Endothelial cell of umbilical vein (primary cell): ENCODE data around the gene APP. TPM values are rescaled to one million over a fixed set of nuclear protein-coding genes. Genes with fewer than 3 reads are reported as not detected.

Experiments
- BruUV-seq: library from RNA; stranded (reverse); fragments of 400-500 nt; replicated peaks from 2 replicates; lab custom pipeline; 2021; lab: Mats Ljungman, UMichigan
- CTCF ChIA-PET: fragments of 300-600, 350-600 bp; sonication (Branson Sonifier 250); formaldehyde crosslinking; loops from one replicate; lab custom pipeline; 2021; ENCODE audit warnings: antibody characterized with exemption, inconsistent platforms; lab: Charles Lee
- POLR2A ChIA-PET: fragments of 300-600, 350-600 bp; sonication (Branson Sonifier 250); formaldehyde crosslinking; loops from one replicate; lab custom pipeline; 2021; ENCODE audit warnings: antibody characterized with exemption, inconsistent platforms; lab: Charles Lee
- DNase-seq: peaks from one replicate; pipeline ENCODE4 v3.0.0-alpha.2; 2011; ENCODE audit warnings: low read depth, low spot score
- FAIRE-seq: peaks from 2 replicates; lab custom pipeline; 2011; peaks lifted over from hg19 to GRCh38; lab: Jason Lieb, UNC
- H2AFZ ChIP-seq: 2 replicates; pipeline ENCODE4 v1.6.0; 2012; ENCODE audit warnings: low read depth, low read length, control low read depth, inconsistent platforms
- H3K27ac ChIP-seq: 2 replicates; pipeline ENCODE4 v1.5.1; 2011; ENCODE audit warnings: low read depth, mild to moderate bottlenecking, control low read depth, low read length, moderate library complexity; ENCODE audit not compliant: insufficient read depth
- H3K27me3 ChIP-seq, 2 experiments: 2 replicates each; pipeline versions ENCODE4 v1.6.0 to v1.6.1; 2011; ENCODE audit warnings: low read length in 2 of 2, mixed read lengths in 1 of 2; ENCODE audit not compliant: control insufficient read depth in 2 of 2, insufficient read depth in 2 of 2
- H3K36me3 ChIP-seq, 2 experiments: 2 replicates in 1 of 2; 3 replicates in 1 of 2; pipeline ENCODE4 v1.5.1; 2011; ENCODE audit warnings: low read length in 2 of 2, mild to moderate bottlenecking in 1 of 2, moderate library complexity in 1 of 2; ENCODE audit not compliant: control insufficient read depth in 2 of 2, insufficient read depth in 2 of 2; ENCODE audit errors: extremely low read depth in 1 of 2
- H3K4me1 ChIP-seq: 3 replicates; pipeline ENCODE4 v1.5.1; 2011; ENCODE audit warnings: mild to moderate bottlenecking, low read length; ENCODE audit not compliant: control insufficient read depth, insufficient read depth; ENCODE audit errors: extremely low read depth
- H3K4me2 ChIP-seq: 2 replicates; pipeline ENCODE4 v1.6.1; 2011; ENCODE audit warnings: low read length, control low read depth, mixed read lengths; ENCODE audit not compliant: insufficient read depth
- H3K4me3 ChIP-seq, 3 experiments: fragments of 200-600 bp in 1 of 3; sonication (generic), shearing (Covaris generic) in 1 of 3; replicated peaks in 1 of 3; 2 replicates each; pipeline ENCODE4 v1.5.1; 2011 to 2016; ENCODE audit warnings: control low read depth in 3 of 3, low read length in 3 of 3, mild to moderate bottlenecking in 2 of 3, inconsistent platforms in 1 of 3, low read depth in 1 of 3, moderate library complexity in 1 of 3; ENCODE audit not compliant: insufficient read depth in 1 of 3
- H3K79me2 ChIP-seq: 2 replicates; pipeline ENCODE4 v1.6.0; 2012; ENCODE audit warnings: low read length, inconsistent platforms; ENCODE audit not compliant: control insufficient read depth, insufficient read depth
- H3K9ac ChIP-seq: replicated peaks from 2 replicates; pipeline ENCODE3; 2011; ENCODE audit warnings: low read length, control low read depth; ENCODE audit not compliant: insufficient read depth; ENCODE audit errors: extremely low read depth
- H3K9me1 ChIP-seq: replicated peaks from 3 replicates; pipeline ENCODE4 v1.6.0; 2011; ENCODE audit warnings: mild to moderate bottlenecking, low read length; ENCODE audit not compliant: control insufficient read depth, insufficient read depth; ENCODE audit errors: extremely low read depth
- H3K9me3 ChIP-seq: replicated peaks from 2 replicates; pipeline ENCODE4 v1.5.1; 2012; ENCODE audit warnings: low read length, inconsistent platforms; ENCODE audit not compliant: control insufficient read depth, insufficient read depth
- H4K20me1 ChIP-seq: replicated peaks from 2 replicates; pipeline ENCODE3; 2011; ENCODE audit warnings: mild to moderate bottlenecking, low read length; ENCODE audit not compliant: control insufficient read depth, insufficient read depth; ENCODE audit errors: extremely low read depth
- FOS ChIP-seq: IDR thresholded peaks from 2 replicates; pipeline ENCODE4 v1.6.1; 2011; ENCODE audit warnings: mild to moderate bottlenecking, low read length, moderate library complexity, borderline replicate concordance; ENCODE audit not compliant: insufficient read depth
- MYC ChIP-seq: IDR thresholded peaks from one replicate; pipeline ENCODE4 v1.6.1; 2011; ENCODE audit warnings: mild to moderate bottlenecking, low read depth, low read length
- POLR2AphosphoS5 ChIP-seq: IDR thresholded peaks from 2 replicates; pipeline ENCODE4 v1.6.1; 2012; ENCODE audit warnings: low read depth, mild to moderate bottlenecking, control low read depth, low read length, moderate library complexity; ENCODE audit not compliant: insufficient read depth
- dilution Hi-C: fragments of 300-500 bp; cut with MboI; formaldehyde crosslinking; loops from one replicate; pipeline ENCODE4 v1.15.0; 2019; ENCODE audit warnings: low sequenced_read_pairs; ENCODE audit not compliant: extremely low pct_ligation_motif_present
- intact Hi-C: fragments of 100-400 bp; cut with micrococcal nuclease; formaldehyde crosslinking; loops from one replicate; pipeline ENCODE4 v1.10.0; 2022
- polyA plus RNA-seq, 4 experiments: library from polyadenylated mRNA; depleted of rRNA in 3 of 4; stranded (reverse) in 3 of 4; unstranded in 1 of 4; fragments of >200 nt; gene quantifications; 2 replicates each; pipeline versions ENCODE4 v1.2.1 to v1.2.3, GENCODE V29; 2011 to 2012; ENCODE audit warnings: missing spikeins in 1 of 4
- total RNA-seq: library from RNA; stranded (reverse); gene quantifications from 2 replicates; pipeline ENCODE4 v1.2.3, GENCODE V29; 2021
- TF ChIP-seq, protein P1 (sequence below), 2 donors: IDR thresholded peaks; 1 replicate in 1 of 2; 2 replicates in 1 of 2; pipeline ENCODE4 v1.5.1; 2011; ENCODE audit warnings: low read length in 2 of 2, mild to moderate bottlenecking in 2 of 2, moderate library complexity in 2 of 2, control low read depth in 1 of 2, inconsistent platforms in 1 of 2, low read depth in 1 of 2; ENCODE audit not compliant: insufficient read depth in 1 of 2; ENCODE audit errors: extremely low read depth in 1 of 2

Gene APP
- total and polyA plus RNA-seq, 2 donors (not counting 3 experiments of a cell fraction or from before 2014, with no cell fraction given) = 914 to 928 TPM

DNA sequence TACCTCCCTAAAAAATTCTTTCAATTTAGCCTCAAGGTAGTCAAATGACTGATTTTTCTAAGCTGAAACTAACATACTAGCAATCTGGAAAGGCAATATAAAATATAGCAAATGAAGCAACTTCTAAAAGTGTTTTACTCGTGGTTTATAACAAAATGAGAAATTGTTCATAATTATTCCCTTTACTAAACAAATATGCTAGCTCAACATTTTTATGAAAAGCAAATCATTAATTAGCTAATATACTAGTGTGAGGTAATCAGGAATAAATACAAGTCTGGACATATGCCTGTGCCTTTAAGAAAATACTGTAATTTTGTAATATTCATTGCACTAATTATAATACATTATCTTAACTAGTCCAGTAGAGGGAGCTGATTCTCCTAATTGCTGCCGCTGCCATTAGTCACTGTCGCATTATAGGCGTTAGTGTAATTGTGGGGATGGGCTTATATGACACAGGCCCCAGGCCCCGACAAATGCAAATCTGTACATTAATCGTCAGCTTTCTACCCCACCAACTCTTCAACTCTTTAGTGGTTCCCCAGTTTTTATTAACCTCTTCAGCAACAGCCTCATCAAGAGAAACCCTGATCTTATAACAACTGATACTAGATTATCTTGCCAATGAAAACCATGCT is 274.9 kb downstream of the APP start:
- peak; percentile 70 for DNase-seq
- H3K27ac ChIP-seq = peak overlapping the region; percentile 59
- H2AFZ ChIP-seq = no peak overlapping the region
- peak; percentile 24 for FAIRE-seq
- dilution Hi-C loops (loop anchor here (25.0 kb wide), 1 partner anchor 267 kb away; the partner anchor contains the start of gene APP), intact Hi-C loops (loop anchor here (1.0 to 5.0 kb wide), 4 partner anchors 69 to 677 kb away; partner anchors contain the start of gene CYYR1)
- H4K20me1 ChIP-seq = no peaks in the 10 kb centered on the region
- no peaks in the 10 kb centered on the region for H3K9me3 ChIP-seq
- peaks cover 7 to 11% of the 10 kb centered on the region in 2 experiments for H3K36me3 ChIP-seq
- no TSS peak for BruUV-seq
- no peaks in the 10 kb centered on the region for H3K27me3 ChIP-seq
- H3K9me1 ChIP-seq = no peaks in the 10 kb centered on the region
- ChIA-PET POLR2A (interaction anchor here (1.0 kb wide), 1 partner anchor 273 kb away, joined by 3 read pairs; no protein-coding TSS in a partner anchor), CTCF (interaction anchor here (0.6 to 2.6 kb wide), 41 partner anchors 9 to 285 kb away, joined by 3 to 22 read pairs (median 4); partner anchors contain the start of gene APP)
- no peak overlapping the region for H3K9ac ChIP-seq
- H3K4me1 ChIP-seq = peaks cover 37% of the 10 kb centered on the region
- no peak overlapping the region for H3K4me2 ChIP-seq
- TF ChIP-seq MYC (no peak), POLR2AphosphoS5 (no peak), FOS (no peak)
- TF ChIP-seq, protein P1, sequence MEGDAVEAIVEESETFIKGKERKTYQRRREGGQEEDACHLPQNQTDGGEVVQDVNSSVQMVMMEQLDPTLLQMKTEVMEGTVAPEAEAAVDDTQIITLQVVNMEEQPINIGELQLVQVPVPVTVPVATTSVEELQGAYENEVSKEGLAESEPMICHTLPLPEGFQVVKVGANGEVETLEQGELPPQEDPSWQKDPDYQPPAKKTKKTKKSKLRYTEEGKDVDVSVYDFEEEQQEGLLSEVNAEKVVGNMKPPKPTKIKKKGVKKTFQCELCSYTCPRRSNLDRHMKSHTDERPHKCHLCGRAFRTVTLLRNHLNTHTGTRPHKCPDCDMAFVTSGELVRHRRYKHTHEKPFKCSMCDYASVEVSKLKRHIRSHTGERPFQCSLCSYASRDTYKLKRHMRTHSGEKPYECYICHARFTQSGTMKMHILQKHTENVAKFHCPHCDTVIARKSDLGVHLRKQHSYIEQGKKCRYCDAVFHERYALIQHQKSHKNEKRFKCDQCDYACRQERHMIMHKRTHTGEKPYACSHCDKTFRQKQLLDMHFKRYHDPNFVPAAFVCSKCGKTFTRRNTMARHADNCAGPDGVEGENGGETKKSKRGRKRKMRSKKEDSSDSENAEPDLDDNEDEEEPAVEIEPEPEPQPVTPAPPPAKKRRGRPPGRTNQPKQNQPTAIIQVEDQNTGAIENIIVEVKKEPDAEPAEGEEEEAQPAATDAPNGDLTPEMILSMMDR (IDR thresholded peaks at IDR 0.05; ENCODE audit: extremely low read depth in 1 of 2, insufficient read depth in 1 of 2, low read depth in 1 of 2, low read length in 2 of 2) = peak; percentile 39 to 41
- peaks cover 9% of the 10 kb centered on the region for H3K79me2 ChIP-seq
- no peak overlapping the region for H3K4me3 ChIP-seq
